HUES6 (cell line): ENCODE measurements around the gene SPACA7.

ENCODE experiments used
- H3K27ac ChIP-seq: 2 replicates; pipeline ENCODE4 v1.7.0; 2013; ENCODE audit warnings: low read depth, mild to moderate bottlenecking, low read length, inconsistent platforms
- H3K27me3 ChIP-seq: 2 replicates; pipeline ENCODE4 v1.6.1; 2013; ENCODE audit warnings: low read length; ENCODE audit not compliant: control insufficient read depth, insufficient read depth
- H3K36me3 ChIP-seq: 2 replicates; pipeline ENCODE4 v1.6.1; 2013; ENCODE audit warnings: low read length; ENCODE audit not compliant: control insufficient read depth, insufficient read depth
- H3K4me1 ChIP-seq: 2 replicates; pipeline ENCODE4 v1.6.1; 2013; ENCODE audit warnings: low read length; ENCODE audit not compliant: control insufficient read depth, insufficient read depth
- H3K4me3 ChIP-seq: 2 replicates; pipeline ENCODE4 v1.5.1; 2013; ENCODE audit warnings: low read depth, low read length
- H3K9ac ChIP-seq: one replicate; pipeline ENCODE4 v1.6.1; 2013; ENCODE audit warnings: mild to moderate bottlenecking, low read length
- H3K9me3 ChIP-seq: 2 replicates; pipeline ENCODE4 v1.6.1; 2013; ENCODE audit warnings: low read depth, low read length; ENCODE audit not compliant: control insufficient read depth, insufficient read depth

The SPACA7 gene

GRCh38 chr13:112341446-112341845 is 34.7 kb upstream of the SPACA7 start:
- H3K4me1 ChIP-seq: peaks cover 11% of the 10 kb centered on the region
- no peaks in the 10 kb centered on the region for H3K36me3 ChIP-seq
- H3K9me3 ChIP-seq: 0 out of 2 replicates have a peak, but pooled peaks cover 4% of the 10 kb centered on the region
- H3K4me3 ChIP-seq: no peak overlapping the region
- peaks cover 45% of the 10 kb centered on the region for H3K27me3 ChIP-seq
- H3K9ac ChIP-seq: no peak overlapping the region
- no peak overlapping the region for H3K27ac ChIP-seq

DNA sequence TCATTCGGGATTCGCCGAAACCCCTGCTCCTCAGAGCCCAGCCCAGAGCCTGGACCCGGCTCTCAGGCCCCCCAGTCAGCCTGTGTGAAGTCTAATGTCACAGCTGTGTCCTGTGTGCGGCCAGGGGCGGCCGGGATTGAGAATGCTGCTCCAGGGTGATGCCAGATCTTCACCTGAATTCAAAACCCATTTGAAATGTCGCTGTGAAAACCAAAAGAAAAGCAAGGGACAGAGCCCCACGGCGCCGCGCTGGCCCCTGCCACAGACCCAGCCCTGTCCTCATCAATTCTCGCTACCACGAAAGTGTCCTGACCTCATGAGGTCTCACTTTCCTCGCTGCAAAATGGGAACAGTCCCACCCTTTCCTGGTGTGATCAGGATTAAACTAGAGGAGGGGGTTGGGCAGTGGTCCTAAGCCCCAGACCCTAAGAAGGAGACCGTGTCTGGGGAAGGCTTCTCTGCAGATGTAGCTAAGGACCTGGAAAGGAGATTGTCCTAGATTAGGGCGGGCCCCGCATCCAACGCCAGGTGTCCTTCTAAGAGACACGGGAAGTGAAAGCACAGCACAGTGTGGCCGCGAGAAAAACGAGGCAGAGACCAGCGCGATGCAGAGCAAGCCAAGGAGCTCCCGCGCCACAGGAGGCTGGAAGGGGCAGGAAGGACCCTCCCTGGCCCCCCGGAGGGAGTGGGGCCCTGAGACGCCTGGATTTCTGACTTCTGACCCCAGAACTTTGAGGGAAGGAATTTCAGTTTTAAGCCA is 34.0 kb upstream of the SPACA7 start:
- Histone ChIP-seq H3K27ac (no peak overlapping the region), H3K27me3 (peaks cover 48% of the 10 kb centered on the region), H3K9me3 (no peaks in the 10 kb centered on the region), H3K4me3 (no peak overlapping the region), H3K36me3 (no peaks in the 10 kb centered on the region), H3K4me1 (peaks cover 17% of the 10 kb centered on the region), H3K9ac (no peak overlapping the region)

- Histone ChIP-seq H3K36me3 (no peaks in the 10 kb centered on the region), H3K27ac (no peak overlapping the region), H3K9ac (no peak overlapping the region), H3K9me3 (no peaks in the 10 kb centered on the region), H3K27me3 (peaks cover 50% of the 10 kb centered on the region), H3K4me1 (peaks cover 23% of the 10 kb centered on the region), H3K4me3 (no peak overlapping the region)
Measured at GRCh38 chr13:112342841-112343361, 33.3 kb upstream of the SPACA7 start.

DNA sequence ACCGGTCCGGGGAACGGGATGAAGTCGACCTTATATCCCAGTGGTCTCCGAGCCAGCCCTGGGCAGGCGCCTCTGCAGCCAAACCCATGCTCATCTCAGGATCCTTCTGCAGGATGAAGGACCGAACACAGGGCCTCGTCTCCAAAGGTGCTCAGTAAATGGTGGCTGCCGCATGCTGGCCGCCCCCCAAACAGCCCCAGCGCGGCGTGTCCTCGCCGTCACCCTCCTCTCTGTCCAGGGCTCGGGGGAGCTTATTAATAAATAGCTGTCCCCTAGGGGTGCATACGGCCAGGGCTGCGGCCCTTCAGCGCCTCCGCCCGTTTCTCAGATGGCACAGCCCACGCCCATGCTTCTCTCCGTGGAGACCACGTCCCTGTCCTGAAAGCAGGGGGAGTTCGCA is 32.6 kb upstream of the SPACA7 start:
- Histone ChIP-seq H3K4me1 (peaks cover 30% of the 10 kb centered on the region), H3K9me3 (no peaks in the 10 kb centered on the region), H3K4me3 (no peak overlapping the region), H3K27ac (no peak overlapping the region), H3K36me3 (no peaks in the 10 kb centered on the region), H3K27me3 (peaks cover 53% of the 10 kb centered on the region), H3K9ac (no peak overlapping the region)

- no peak overlapping the region for H3K9ac ChIP-seq
- no peak overlapping the region for H3K4me3 ChIP-seq
- H3K9me3 ChIP-seq: no peaks in the 10 kb centered on the region
- H3K36me3 ChIP-seq: no peaks in the 10 kb centered on the region
- peaks cover 31% of the 10 kb centered on the region for H3K4me1 ChIP-seq
- no peak overlapping the region for H3K27ac ChIP-seq
- peaks cover 59% of the 10 kb centered on the region for H3K27me3 ChIP-seq
Measured at GRCh38 chr13:112345826-112346172, 30.4 kb upstream of the SPACA7 start.

DNA sequence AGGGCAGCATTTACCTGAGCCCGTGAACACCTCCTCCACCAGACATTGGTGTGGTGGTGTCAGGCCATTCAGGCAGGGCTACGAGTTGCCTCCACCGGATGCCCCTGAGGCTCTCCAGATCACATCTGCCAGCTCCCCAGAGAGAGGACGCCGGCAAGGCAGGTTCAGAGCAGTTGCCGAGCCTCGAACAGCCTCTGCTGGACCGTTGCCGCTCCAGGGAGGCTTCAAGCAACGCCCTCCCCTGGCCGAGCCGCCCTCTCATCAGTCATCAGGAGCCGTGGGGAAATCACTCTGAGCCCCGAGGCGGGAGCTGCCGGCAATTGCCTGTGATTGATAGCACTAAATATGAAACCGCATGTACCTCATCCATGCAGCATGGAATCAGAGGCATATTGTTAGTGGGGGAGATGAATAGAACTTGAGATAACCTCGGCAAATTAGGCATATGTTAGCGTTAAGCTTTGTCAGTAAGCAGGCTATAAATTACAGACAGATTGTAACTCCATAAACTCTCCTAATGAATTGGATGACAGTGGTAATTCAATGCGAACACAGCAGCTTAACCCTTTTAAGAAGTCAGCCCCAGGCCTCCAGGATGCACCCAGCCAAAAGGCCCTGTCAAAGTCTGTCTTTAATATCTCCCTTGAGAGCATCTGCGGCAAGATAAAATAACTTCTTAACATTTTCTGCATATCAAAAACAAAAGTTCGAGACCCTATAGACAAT is 29.8 kb upstream of the SPACA7 start:
- Histone ChIP-seq H3K9ac (no peak overlapping the region), H3K36me3 (no peaks in the 10 kb centered on the region), H3K9me3 (no peaks in the 10 kb centered on the region), H3K4me1 (peaks cover 31% of the 10 kb centered on the region), H3K27ac (no peak overlapping the region), H3K4me3 (no peak overlapping the region; the same call in 1 of the 2 replicates), H3K27me3 (peaks cover 53% of the 10 kb centered on the region)

DNA sequence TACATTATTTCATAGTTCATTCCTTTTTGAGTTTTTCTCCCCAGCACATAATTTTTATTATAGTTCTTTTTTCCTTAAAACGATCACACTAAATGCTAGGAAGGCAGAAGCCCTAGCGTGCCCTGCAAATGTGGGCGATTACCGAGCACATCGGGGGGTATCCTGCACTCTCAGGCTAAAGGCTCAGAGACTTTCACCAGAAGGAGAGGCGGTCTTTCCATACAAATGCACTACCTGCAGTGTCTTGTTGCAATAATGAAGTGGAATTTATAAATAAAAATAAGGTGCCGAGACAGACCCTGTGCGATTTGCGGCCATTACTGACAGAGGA is 29.3 kb upstream of the SPACA7 start:
- H3K9me3 ChIP-seq: no peaks in the 10 kb centered on the region
- no peak overlapping the region for H3K9ac ChIP-seq
- no peaks in the 10 kb centered on the region for H3K36me3 ChIP-seq
- peaks cover 31% of the 10 kb centered on the region for H3K4me1 ChIP-seq
- H3K27me3 ChIP-seq: peaks cover 48% of the 10 kb centered on the region
- no peak overlapping the region for H3K4me3 ChIP-seq
- no peak overlapping the region for H3K27ac ChIP-seq

DNA sequence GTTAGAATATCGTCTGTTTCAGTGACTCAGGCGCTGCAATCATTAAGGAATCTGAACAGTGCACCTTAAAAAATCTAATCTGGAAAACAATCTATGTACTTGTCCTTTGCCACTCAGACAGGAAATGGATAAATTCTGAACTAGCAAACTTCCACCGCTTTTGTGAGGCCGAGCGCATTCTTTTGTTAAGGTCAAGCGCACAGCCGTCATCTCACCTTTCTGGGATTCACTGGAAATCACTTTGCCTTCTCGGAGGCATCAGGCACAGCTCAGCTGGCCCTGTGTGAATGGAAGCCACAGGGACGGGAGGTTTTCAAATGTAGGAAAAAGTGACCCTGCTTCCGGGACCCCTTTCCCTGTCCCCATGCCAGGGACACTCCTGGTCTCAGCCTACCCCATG is 28.2 kb upstream of the SPACA7 start:
- no peaks in the 10 kb centered on the region for H3K9me3 ChIP-seq
- no peak overlapping the region for H3K4me3 ChIP-seq
- H3K27ac ChIP-seq: no peak overlapping the region
- H3K36me3 ChIP-seq: no peaks in the 10 kb centered on the region
- H3K4me1 ChIP-seq: peaks cover 34% of the 10 kb centered on the region
- peaks cover 42% of the 10 kb centered on the region; the same call in 1 of the 2 replicates for H3K27me3 ChIP-seq
- no peak overlapping the region for H3K9ac ChIP-seq

DNA sequence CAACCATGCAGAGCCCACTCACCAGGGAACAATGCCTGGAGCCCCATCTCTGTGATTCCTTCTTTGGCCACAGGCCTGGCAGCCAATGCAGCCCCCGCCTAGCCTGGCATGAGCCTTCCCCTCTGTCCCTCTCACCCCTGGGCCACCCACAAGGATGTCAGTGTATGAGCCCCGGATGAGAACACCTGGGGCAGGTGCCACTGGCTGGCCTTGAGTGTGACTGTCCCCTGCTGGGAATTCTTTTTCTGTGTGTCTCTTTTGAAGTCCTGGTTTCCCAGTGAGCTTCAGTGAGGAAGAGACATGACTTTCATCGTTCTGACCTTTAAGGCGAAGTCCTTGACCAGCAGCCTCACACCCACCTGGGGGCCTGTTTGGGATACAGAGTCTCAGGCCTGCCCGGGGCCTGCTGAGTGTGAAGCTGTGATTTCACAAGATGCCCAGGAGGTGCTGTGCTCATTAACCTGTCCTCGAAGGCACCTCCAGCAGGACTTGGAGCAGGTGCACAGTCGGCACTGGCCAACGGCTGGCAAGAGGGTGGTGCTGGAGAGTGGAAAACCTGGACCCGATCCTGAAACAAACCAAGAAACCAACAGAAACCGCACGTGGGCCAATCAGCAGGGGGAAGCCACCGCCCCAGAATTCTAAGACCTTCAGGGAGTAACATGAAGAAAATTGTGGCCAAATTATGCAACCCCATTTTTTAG is 27.4 kb upstream of the SPACA7 start:
- Histone ChIP-seq H3K4me3 (no peak overlapping the region), H3K9me3 (no peaks in the 10 kb centered on the region), H3K9ac (no peak overlapping the region), H3K36me3 (no peaks in the 10 kb centered on the region), H3K4me1 (peaks cover 34% of the 10 kb centered on the region), H3K27ac (no peak overlapping the region), H3K27me3 (peaks cover 39% of the 10 kb centered on the region; the same call in 1 of the 2 replicates)

GRCh38 chr13:112349681-112350080 is 26.5 kb upstream of the SPACA7 start:
- Histone ChIP-seq H3K4me3 (no peak overlapping the region), H3K9ac (no peak overlapping the region), H3K27ac (no peak overlapping the region), H3K9me3 (no peaks in the 10 kb centered on the region), H3K36me3 (no peaks in the 10 kb centered on the region), H3K27me3 (peaks cover 31% of the 10 kb centered on the region; the same call in 1 of the 2 replicates), H3K4me1 (peaks cover 34% of the 10 kb centered on the region)

- Histone ChIP-seq H3K4me1 (peaks cover 34% of the 10 kb centered on the region), H3K9me3 (no peaks in the 10 kb centered on the region), H3K36me3 (no peaks in the 10 kb centered on the region), H3K27me3 (peaks cover 26% of the 10 kb centered on the region; the same call in 1 of the 2 replicates), H3K27ac (no peak overlapping the region), H3K4me3 (no peak overlapping the region), H3K9ac (no peak overlapping the region)
Measured at GRCh38 chr13:112350300-112350699, 25.9 kb upstream of the SPACA7 start.
